HG03571 (cell line): ENCODE measurements around the gene NEK8.
"Not testable (repeated sequence)": the region's sequence is repeated elsewhere in the genome, so short reads cannot be mapped to it uniquely, and the experiment has no call there.

ENCODE experiments used
- ATAC-seq: cut with Tn5 transposase; IDR thresholded peaks from one replicate; pipeline ENCODE4 v1.9.1; 2021; ENCODE audit not compliant: unreplicated experiment

Gene NEK8

GRCh38 chr17:28710861-28711722, 17.5 kb upstream of the NEK8 start:
- peak; percentile 71 for ATAC-seq

GRCh38 chr17:28711723-28712031, 16.9 kb upstream of the NEK8 start, which contains the start of gene PROCA1:
PROCA1 (minus strand) TSS chr17:28711888; CDS start chr17:28711660, 228 bp downstream.
- ATAC-seq: no peak

- no peak for ATAC-seq
These were observed 16.4 kb upstream of the NEK8 start for GRCh38 chr17:28712032-28712704.

- no peak for ATAC-seq
These were observed 15.7 kb upstream of the NEK8 start for GRCh38 chr17:28712705-28713415.

- ATAC-seq: no peak
These were observed 14.3 kb upstream of the NEK8 start for GRCh38 chr17:28714281-28714680.

GRCh38 chr17:28715217-28715616, 13.4 kb upstream of the NEK8 start:
- no peak for ATAC-seq

GRCh38 chr17:28716740-28717577, 11.6 kb upstream of the NEK8 start:
- ATAC-seq: no peak

GRCh38 chr17:28717578-28718332, 10.8 kb upstream of the NEK8 start, which contains the start of gene RAB34:
RAB34 (minus strand) TSS chr17:28717868; CDS start chr17:28717266, 602 bp downstream.
- no peak for ATAC-seq

GRCh38 chr17:28718333-28719020, 10.1 kb upstream of the NEK8 start:
- no peak for ATAC-seq

- no peak for ATAC-seq
These were observed 9.6 kb upstream of the NEK8 start for GRCh38 chr17:28719021-28719433.

- ATAC-seq: no peak
These were observed 8.2 kb upstream of the NEK8 start for GRCh38 chr17:28720247-28720996.

GRCh38 chr17:28720997-28721329, 7.6 kb upstream of the NEK8 start:
- not testable (repeated sequence) for ATAC-seq

- ATAC-seq: no peak
These were observed 6.0 kb upstream of the NEK8 start for GRCh38 chr17:28722417-28723158.

- ATAC-seq: no peak
These were observed 5.3 kb upstream of the NEK8 start for GRCh38 chr17:28723159-28723835.

GRCh38 chr17:28723836-28724499, 4.6 kb upstream of the NEK8 start:
- ATAC-seq: not testable (repeated sequence)

GRCh38 chr17:28724500-28725165, 4.0 kb upstream of the NEK8 start:
- no peak for ATAC-seq
